Loucy (cell line): ENCODE data around the gene BLTP3B.
A peak's percentile ranks its signal among the peaks of the same experiment; 100 is the strongest.

ENCODE experiments used
- H2AFZ ChIP-seq: fragments of 200-600 bp; sonication (generic); 2 replicates; pipeline ENCODE4 v1.6.0; 2016; ENCODE audit warnings: antibody characterized with exemption, mild to moderate bottlenecking, low read length, moderate library complexity
- H3F3A ChIP-seq: fragments of 200-600 bp; 2 replicates; pipeline ENCODE4 v1.6.0; 2016; ENCODE audit warnings: antibody characterized with exemption, low read depth, mild to moderate bottlenecking
- H3K27me3 ChIP-seq: fragments of 200-600 bp; sonication (generic); 2 replicates; pipeline ENCODE4 v1.6.1; 2014; ENCODE audit warnings: low read length, mild to moderate bottlenecking; ENCODE audit not compliant: insufficient read depth, poor library complexity, severe bottlenecking
- H3K36me3 ChIP-seq: fragments of 200-600 bp; sonication (generic); 2 replicates; pipeline ENCODE4 v1.6.1; 2016; ENCODE audit warnings: low read length; ENCODE audit not compliant: insufficient read depth
- H3K4me1 ChIP-seq: fragments of 200-600 bp; sonication (generic); 2 replicates; pipeline ENCODE4 v1.5.1; 2014; ENCODE audit warnings: low read length, mild to moderate bottlenecking; ENCODE audit not compliant: insufficient read depth, poor library complexity, severe bottlenecking
- H3K4me2 ChIP-seq: fragments of 200-600 bp; sonication (generic); 2 replicates; pipeline ENCODE4 v1.6.0; 2014; ENCODE audit warnings: antibody characterized with exemption, low read length, low read depth, mild to moderate bottlenecking; ENCODE audit not compliant: poor library complexity, severe bottlenecking
- H3K4me3 ChIP-seq: fragments of 200-600 bp; sonication (generic); 2 replicates; pipeline ENCODE4 v1.5.1; 2014; ENCODE audit warnings: low read length, mild to moderate bottlenecking, mixed read lengths; ENCODE audit not compliant: poor library complexity, severe bottlenecking
- H3K79me2 ChIP-seq: fragments of 200-600 bp; sonication (generic); 2 replicates; pipeline ENCODE4 v1.6.1; 2014; ENCODE audit warnings: low read length; ENCODE audit not compliant: insufficient read depth
- H3K9ac ChIP-seq: fragments of 200-600 bp; sonication (generic); 2 replicates; pipeline ENCODE4 v1.6.0; 2014; ENCODE audit warnings: mild to moderate bottlenecking, low read depth, low read length, moderate library complexity; ENCODE audit not compliant: poor library complexity, severe bottlenecking
- H3K9me2 ChIP-seq: fragments of 200-600 bp; sonication (generic); replicated peaks from 2 replicates; pipeline ENCODE4 v1.6.1; 2016; ENCODE audit warnings: low read depth, low read length, mixed read lengths
- H3K9me3 ChIP-seq: fragments of 200-600 bp; sonication (generic); 2 replicates; pipeline ENCODE4 v1.6.1; 2014; ENCODE audit warnings: mild to moderate bottlenecking, antibody characterized with exemption, low read length, low read depth; ENCODE audit not compliant: insufficient read depth
- H4K20me1 ChIP-seq: fragments of 200-600 bp; sonication (generic); 2 replicates; pipeline ENCODE4 v1.6.0; 2014; ENCODE audit warnings: antibody characterized with exemption, low read length, mild to moderate bottlenecking; ENCODE audit not compliant: insufficient read depth, poor library complexity, severe bottlenecking
- EZH2phosphoT487 ChIP-seq: fragments of 200-600 bp; IDR thresholded peaks from 2 replicates; pipeline ENCODE4 v1.6.1; 2018; ENCODE audit warnings: antibody characterized with exemption, mild to moderate bottlenecking, moderate library complexity, borderline replicate concordance
- TF ChIP-seq, protein P1 (sequence below): fragments of 200-600 bp; sonication (generic); conservative IDR thresholded peaks from 2 replicates; pipeline ENCODE4 v1.5.1; 2014; ENCODE audit warnings: mild to moderate bottlenecking, antibody characterized with exemption, low read length

Gene BLTP3B

DNA sequence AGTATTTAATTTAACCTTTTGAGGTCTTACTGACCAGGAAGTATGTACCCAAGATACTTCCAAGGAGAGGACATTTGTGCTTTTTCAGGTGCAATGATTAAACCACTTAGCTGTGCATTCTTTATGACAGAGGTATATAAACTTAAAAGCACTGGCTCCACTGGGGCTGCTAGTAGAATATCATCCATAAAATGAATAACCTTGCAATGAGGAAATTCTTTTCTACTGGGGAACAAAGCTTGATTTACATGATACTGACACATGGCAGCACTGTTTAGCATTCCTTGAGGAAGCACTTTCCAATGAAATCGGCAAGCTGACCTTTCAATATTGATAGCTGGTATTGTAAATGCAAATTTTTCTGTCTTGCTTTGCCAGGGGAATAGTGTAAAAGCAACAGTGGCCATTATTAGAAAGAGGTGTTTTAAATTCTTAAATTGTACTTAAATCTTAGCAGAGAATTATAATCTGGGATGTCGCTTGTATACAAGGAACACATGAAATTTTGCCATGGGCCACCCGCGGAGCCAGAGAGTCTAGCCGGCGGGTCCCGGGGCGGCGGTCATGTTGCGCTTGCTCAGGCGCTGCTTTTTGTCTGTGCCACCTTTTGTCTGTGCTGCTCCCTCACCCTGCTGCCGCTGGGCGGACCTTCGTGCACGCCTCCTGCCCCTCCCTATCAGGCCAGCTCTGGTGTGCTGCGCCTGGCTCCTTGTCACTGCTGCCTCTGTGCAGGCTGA is 20.9 kb upstream of the BLTP3B start:
- no peaks in the 10 kb centered on the region for H3K27me3 ChIP-seq
- H3F3A ChIP-seq: no peaks in the 10 kb centered on the region
- no peaks in the 10 kb centered on the region for H3K79me2 ChIP-seq
- H3K36me3 ChIP-seq: no peaks in the 10 kb centered on the region; the same call in 1 of the 2 replicates
- no peak overlapping the region for H2AFZ ChIP-seq
- H4K20me1 ChIP-seq: no peaks in the 10 kb centered on the region
- H3K9me3 ChIP-seq: no peaks in the 10 kb centered on the region
- no peak for TF ChIP-seq EZH2phosphoT487
- TF ChIP-seq, protein P1, sequence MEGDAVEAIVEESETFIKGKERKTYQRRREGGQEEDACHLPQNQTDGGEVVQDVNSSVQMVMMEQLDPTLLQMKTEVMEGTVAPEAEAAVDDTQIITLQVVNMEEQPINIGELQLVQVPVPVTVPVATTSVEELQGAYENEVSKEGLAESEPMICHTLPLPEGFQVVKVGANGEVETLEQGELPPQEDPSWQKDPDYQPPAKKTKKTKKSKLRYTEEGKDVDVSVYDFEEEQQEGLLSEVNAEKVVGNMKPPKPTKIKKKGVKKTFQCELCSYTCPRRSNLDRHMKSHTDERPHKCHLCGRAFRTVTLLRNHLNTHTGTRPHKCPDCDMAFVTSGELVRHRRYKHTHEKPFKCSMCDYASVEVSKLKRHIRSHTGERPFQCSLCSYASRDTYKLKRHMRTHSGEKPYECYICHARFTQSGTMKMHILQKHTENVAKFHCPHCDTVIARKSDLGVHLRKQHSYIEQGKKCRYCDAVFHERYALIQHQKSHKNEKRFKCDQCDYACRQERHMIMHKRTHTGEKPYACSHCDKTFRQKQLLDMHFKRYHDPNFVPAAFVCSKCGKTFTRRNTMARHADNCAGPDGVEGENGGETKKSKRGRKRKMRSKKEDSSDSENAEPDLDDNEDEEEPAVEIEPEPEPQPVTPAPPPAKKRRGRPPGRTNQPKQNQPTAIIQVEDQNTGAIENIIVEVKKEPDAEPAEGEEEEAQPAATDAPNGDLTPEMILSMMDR: no peak
- no peaks in the 10 kb centered on the region for H3K4me1 ChIP-seq
- peak overlapping the region; percentile 49 for H3K4me3 ChIP-seq
- no peak overlapping the region for H3K9ac ChIP-seq
- no peaks in the 10 kb centered on the region for H3K9me2 ChIP-seq
- peak overlapping the region; percentile 6 for H3K4me2 ChIP-seq

DNA sequence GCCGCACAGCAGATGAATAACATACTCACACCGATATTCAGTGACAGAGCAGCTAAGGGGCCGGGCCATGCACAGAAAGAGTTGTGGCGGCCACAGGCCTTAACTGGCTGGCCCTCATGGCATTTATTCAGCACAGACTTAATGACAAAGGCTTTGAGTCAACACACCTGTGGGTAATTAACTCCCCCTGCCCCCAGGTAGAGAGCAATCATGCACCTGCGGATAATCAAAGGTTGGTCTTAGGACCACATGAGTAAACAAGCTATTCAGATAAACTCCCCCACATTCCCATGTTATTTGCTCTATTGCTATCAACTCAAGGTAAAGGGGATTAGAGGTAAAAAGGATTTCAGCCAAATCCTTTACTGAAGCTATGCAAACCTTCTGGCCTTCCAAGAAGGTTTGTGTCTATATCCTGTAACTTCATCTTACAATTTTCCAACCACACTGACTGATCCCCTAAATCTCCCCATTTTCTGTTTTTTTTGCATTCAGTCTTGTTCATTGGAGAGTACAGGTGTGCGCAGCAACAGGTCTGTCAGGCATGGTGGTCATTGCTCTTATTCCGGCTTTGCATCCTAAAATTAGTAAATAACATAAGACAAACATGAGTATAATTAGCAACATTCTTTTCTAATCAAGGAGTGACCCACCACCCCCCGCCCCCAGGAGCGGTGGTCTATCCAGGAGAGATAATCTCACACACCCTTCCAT is 16.9 kb upstream of the BLTP3B start:
- no peaks in the 10 kb centered on the region for H3K36me3 ChIP-seq
- TF ChIP-seq, protein P1: no peak
- no peak for TF ChIP-seq EZH2phosphoT487
- no peak overlapping the region for H2AFZ ChIP-seq
- no peak overlapping the region for H3K4me2 ChIP-seq
- H3K4me1 ChIP-seq: no peaks in the 10 kb centered on the region
- H3K9me3 ChIP-seq: no peaks in the 10 kb centered on the region
- no peaks in the 10 kb centered on the region for H4K20me1 ChIP-seq
- H3F3A ChIP-seq: no peaks in the 10 kb centered on the region
- H3K4me3 ChIP-seq: no peak overlapping the region
- H3K27me3 ChIP-seq: no peaks in the 10 kb centered on the region
- H3K79me2 ChIP-seq: no peaks in the 10 kb centered on the region
- no peaks in the 10 kb centered on the region for H3K9me2 ChIP-seq
- no peak overlapping the region for H3K9ac ChIP-seq

GRCh38 chr12:100158535-100158934 is 15.9 kb upstream of the BLTP3B start:
- no peak for TF ChIP-seq EZH2phosphoT487
- TF ChIP-seq, protein P1: no peak
- H3F3A ChIP-seq: no peaks in the 10 kb centered on the region
- H3K27me3 ChIP-seq: no peaks in the 10 kb centered on the region
- H3K9me2 ChIP-seq: no peaks in the 10 kb centered on the region
- H2AFZ ChIP-seq: no peak overlapping the region
- H3K36me3 ChIP-seq: no peaks in the 10 kb centered on the region
- no peak overlapping the region for H3K4me2 ChIP-seq
- H3K9me3 ChIP-seq: no peaks in the 10 kb centered on the region
- no peak overlapping the region for H3K4me3 ChIP-seq
- H4K20me1 ChIP-seq: no peaks in the 10 kb centered on the region
- H3K9ac ChIP-seq: no peak overlapping the region
- no peaks in the 10 kb centered on the region for H3K4me1 ChIP-seq
- no peaks in the 10 kb centered on the region for H3K79me2 ChIP-seq
